IgD-negative memory B cell (primary cell): ENCODE results near the gene FFAR1. TPM values are rescaled to one million over a fixed set of nuclear protein-coding genes. Genes with fewer than 3 reads are reported as not detected.
A peak's percentile ranks its signal among the peaks of the same experiment; 100 is the strongest.
"Not testable (repeated sequence)": the region's sequence is repeated elsewhere in the genome, so short reads cannot be mapped to it uniquely, and the experiment has no call there.

ENCODE experiments used
- H3K27ac Mint-ChIP-seq, 3 donors: one replicate each; pipeline ENCODE4 v1.8.0; 2020 to 2022; ENCODE audit warnings: mild to moderate bottlenecking in 3 of 3, mixed read lengths in 3 of 3, moderate library complexity in 1 of 3
- H3K27me3 Mint-ChIP-seq: one replicate; pipeline ENCODE4 v1.8.0; 2021; ENCODE audit warnings: mixed read lengths
- H3K36me3 Mint-ChIP-seq: one replicate; pipeline ENCODE4 v1.8.0; 2020; ENCODE audit warnings: mild to moderate bottlenecking, mixed read lengths
- H3K4me1 Mint-ChIP-seq, 3 donors: one replicate each; pipeline ENCODE4 v1.8.0; 2020 to 2022; ENCODE audit warnings: mixed read lengths in 3 of 3, mild to moderate bottlenecking in 1 of 3
- H3K4me3 Mint-ChIP-seq, 4 donors: one replicate each; pipeline ENCODE4 v1.8.0; 2020 to 2022; ENCODE audit warnings: mild to moderate bottlenecking in 4 of 4, mixed read lengths in 4 of 4, moderate library complexity in 3 of 4
- H3K9me3 Mint-ChIP-seq, 3 donors: one replicate each; pipeline ENCODE4 v1.8.0; 2020 to 2021; ENCODE audit warnings: mixed read lengths in 3 of 3, mild to moderate bottlenecking in 1 of 3
- polyA plus RNA-seq: library from polyadenylated mRNA; unstranded; fragments of 300-500 nt; fragmentation: Illumina TruSeq; gene quantifications from one replicate; pipeline ENCODE4 v1.2.3, GENCODE V29; 2021

The FFAR1 gene
- polyA plus RNA-seq, 1 donor from 2014 or later, result 0.24 TPM

DNA sequence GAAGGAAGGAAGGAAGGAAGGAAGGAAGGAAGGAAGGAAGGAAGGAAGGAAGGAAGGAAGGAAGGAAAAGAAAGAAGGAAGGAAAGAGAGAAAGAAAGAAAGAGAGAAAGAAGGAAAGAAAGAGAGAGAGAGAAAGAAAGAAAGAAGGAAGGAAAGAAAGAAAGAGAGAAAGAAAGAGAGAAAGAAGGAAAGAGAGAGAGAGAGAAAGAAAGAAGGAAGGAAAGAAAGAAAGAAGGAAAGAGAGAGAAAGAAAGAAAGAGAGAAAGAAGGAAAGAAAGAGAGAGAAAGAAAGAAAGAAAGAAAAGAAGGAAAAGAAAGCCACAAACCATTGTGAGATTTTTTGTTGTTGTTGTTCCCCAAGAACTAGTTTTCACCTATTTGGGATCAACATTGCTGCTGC, 26.3 kb downstream of the FFAR1 start:
- not testable (repeated sequence) for H3K4me3 Mint-ChIP-seq, H3K36me3 Mint-ChIP-seq, H3K9me3 Mint-ChIP-seq, H3K27ac Mint-ChIP-seq, H3K27me3 Mint-ChIP-seq
- peaks cover 15 to 25% (median 22%) of the 10 kb centered on the region in 3 donors for H3K4me1 Mint-ChIP-seq

DNA sequence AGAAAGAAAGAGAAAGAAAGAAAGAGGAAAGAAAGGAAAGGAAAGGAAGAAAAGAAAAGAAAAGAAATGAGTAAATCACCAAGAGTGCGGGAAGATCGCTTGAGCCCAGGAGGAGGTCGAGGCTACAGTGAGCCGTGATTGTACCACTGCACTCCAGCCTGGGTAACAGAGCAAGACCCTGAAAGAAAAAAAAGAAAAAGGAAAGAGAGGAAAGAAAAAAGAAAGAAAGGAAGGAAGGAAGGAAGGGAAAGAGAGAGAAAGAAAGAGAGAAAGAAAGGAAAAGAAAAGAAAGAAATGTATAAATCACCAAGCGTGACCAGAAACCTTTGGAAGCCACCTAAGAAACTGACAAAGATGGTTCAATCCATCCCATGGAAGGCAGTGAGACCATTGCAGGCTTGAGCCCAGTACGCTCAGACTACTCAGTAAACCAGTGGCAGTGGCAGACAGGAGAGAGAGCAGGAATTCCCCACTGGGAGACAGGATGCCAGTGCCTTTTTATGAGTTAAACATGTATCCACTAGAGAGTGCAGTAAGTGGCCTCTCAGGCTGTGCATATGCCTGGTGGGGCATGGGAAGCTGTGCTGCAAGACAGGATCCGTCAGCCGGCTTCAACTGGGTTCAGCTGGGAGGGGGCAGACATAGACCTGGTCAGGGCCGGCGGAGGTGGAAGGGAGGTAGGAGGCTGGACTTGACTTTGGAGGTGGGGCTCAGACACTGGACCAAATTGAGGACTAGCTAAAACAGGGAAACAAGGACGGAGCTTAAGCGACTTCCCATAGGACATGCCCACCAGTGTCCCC, 28.0 kb downstream of the FFAR1 start:
- H3K27ac Mint-ChIP-seq, result no peak overlapping the region

DNA sequence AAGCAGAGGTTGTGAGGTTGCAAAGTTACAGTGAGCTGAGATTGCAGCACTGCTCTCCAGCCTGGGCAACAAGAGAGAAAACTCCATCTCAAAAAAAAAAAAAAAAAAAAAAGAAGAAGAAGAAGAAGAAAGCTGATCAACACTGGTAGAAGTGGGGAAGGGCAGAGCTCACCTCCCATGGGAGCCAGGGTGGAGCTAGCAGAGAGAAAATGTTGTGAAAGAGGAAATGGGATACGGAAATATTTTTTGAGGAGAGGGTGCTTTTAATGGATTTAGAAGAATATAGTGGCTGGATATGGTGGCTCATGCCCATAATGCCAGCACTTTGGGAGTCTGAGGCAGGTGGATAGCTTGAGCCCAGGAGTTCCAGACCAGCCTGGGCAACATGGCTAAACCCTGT, 30.0 kb downstream of the FFAR1 start:
- Mint-ChIP-seq H3K4me1 (peaks cover 15 to 25% (median 17%) of the 10 kb centered on the region in 3 donors), H3K27me3 (peaks cover 4% of the 10 kb centered on the region), H3K4me3 (peak overlapping the region in 1 of 4 donors; percentile 70), H3K36me3 (no peaks in the 10 kb centered on the region), H3K27ac (peak overlapping the region in 1 of 3 donors; percentile 71), H3K9me3 (no peaks in the 10 kb centered on the region)

More for the DNA sequence above, 28.0 kb downstream of the FFAR1 start:
- Mint-ChIP-seq H3K36me3 (no peaks in the 10 kb centered on the region), H3K4me3 (peak overlapping the region in 1 of 4 donors; percentile 36), H3K27me3 (peaks cover 3% of the 10 kb centered on the region), H3K4me1 (peaks cover 15 to 25% (median 17%) of the 10 kb centered on the region in 3 donors), H3K9me3 (no peaks in the 10 kb centered on the region)

- no peak overlapping the region for H3K4me3 Mint-ChIP-seq
- peaks cover 15 to 25% (median 17%) of the 10 kb centered on the region in 3 donors for H3K4me1 Mint-ChIP-seq
- peaks cover 0 to 1% (median 0%) of the 10 kb centered on the region in 3 donors for H3K9me3 Mint-ChIP-seq
- H3K36me3 Mint-ChIP-seq, result no peaks in the 10 kb centered on the region
- peaks cover 10% of the 10 kb centered on the region for H3K27me3 Mint-ChIP-seq
- no peak overlapping the region for H3K27ac Mint-ChIP-seq
Observed at GRCh38 chr19:35378356-35378755, 30.7 kb downstream of the FFAR1 start.

DNA sequence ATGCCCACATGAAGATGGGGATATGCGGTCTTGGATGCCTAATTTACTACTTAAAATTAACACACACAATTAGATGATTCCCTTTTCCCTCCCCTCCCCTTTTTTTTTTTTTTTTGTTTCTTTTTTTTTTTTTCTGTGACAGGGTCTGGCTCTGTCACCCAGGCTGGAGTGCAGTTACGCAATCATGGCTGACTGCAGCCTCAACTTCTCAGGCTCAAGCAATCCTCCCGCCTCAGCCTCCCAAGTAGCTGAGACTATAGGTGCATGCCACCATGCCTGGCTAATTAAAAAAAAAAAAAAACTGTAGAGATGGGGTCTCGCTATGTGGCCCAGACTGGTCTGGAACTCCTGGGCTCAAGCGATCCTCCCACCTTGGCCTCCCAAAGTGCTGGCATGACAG, 31.8 kb downstream of the FFAR1 start:
- not testable (repeated sequence) for H3K4me3 Mint-ChIP-seq, H3K36me3 Mint-ChIP-seq, H3K27me3 Mint-ChIP-seq, H3K9me3 Mint-ChIP-seq, H3K27ac Mint-ChIP-seq
- peaks cover 11 to 23% (median 17%) of the 10 kb centered on the region in 3 donors for H3K4me1 Mint-ChIP-seq

DNA sequence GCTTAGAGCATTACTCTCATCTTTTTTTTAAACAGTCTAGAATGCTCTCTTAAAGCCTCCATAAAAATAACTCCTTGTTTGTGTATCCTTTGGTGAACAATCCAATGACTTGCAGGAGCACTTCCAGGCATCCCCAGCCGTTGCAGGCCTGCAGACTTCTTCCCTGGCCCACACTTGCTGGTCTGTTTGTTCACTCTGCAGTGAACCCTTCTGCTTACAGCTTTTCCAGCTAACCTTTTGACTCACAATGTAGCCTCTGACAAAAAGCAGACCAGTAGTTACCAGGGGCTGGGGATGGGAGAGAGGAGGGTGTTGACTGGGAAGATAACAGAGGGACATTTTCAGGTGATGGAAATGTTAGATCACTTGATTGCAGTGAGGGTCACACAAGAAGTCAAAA, 32.3 kb downstream of the FFAR1 start:
- Mint-ChIP-seq H3K27ac (no peak overlapping the region), H3K4me3 (no peak overlapping the region), H3K9me3 (peaks cover 0 to 3% (median 2%) of the 10 kb centered on the region in 3 donors), H3K4me1 (peaks cover 7 to 19% (median 15%) of the 10 kb centered on the region in 3 donors), H3K36me3 (no peaks in the 10 kb centered on the region), H3K27me3 (peaks cover 10% of the 10 kb centered on the region)

DNA sequence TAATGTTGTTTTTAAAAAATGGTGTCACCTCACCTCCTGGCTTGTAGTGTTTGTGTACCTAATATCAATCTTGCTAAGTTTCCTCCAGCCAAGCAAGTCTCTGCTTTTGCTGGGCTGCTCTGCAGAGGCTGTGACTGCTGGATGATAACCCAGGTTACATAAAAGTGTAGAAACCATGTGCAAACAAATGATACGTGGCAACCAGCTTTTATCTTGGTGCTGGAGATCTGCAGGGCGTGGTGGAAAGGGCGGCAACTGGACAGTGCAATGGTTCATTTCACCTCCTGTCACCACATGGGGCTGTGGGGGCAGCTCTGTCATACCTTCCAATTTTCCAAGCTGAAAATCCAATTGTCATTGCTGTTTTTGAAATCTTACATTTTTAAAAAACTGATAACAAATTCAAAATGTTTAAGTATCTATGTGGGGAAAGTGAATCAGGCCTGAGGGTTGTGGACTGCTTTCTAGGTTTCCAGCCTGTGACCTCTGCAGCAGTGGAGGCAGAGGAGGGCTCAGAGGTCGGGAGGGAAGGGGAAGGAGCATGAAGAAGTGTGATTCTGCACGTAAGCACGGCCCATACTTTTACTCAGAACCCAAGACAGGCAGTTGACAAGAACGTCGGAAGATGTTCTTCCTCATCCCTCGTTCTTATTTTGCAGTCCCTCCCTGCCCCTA, 32.9 kb downstream of the FFAR1 start:
- peaks cover 6 to 14% (median 11%) of the 10 kb centered on the region in 3 donors for H3K4me1 Mint-ChIP-seq
- no peaks in the 10 kb centered on the region for H3K36me3 Mint-ChIP-seq
- no peak overlapping the region for H3K27ac Mint-ChIP-seq
- H3K27me3 Mint-ChIP-seq, result peaks cover 7% of the 10 kb centered on the region
- H3K9me3 Mint-ChIP-seq, result peaks cover 0 to 3% (median 2%) of the 10 kb centered on the region in 3 donors
- H3K4me3 Mint-ChIP-seq, result no peak overlapping the region

GRCh38 chr19:35381318-35381717, 33.6 kb downstream of the FFAR1 start:
- H3K4me1 Mint-ChIP-seq, result peaks cover 5 to 11% (median 6%) of the 10 kb centered on the region in 3 donors
- peaks cover 1 to 3% (median 2%) of the 10 kb centered on the region in 3 donors for H3K9me3 Mint-ChIP-seq
- no peaks in the 10 kb centered on the region for H3K36me3 Mint-ChIP-seq
- H3K27me3 Mint-ChIP-seq, result peaks cover 7% of the 10 kb centered on the region
- no peak overlapping the region for H3K4me3 Mint-ChIP-seq
- H3K27ac Mint-ChIP-seq, result no peak overlapping the region

DNA sequence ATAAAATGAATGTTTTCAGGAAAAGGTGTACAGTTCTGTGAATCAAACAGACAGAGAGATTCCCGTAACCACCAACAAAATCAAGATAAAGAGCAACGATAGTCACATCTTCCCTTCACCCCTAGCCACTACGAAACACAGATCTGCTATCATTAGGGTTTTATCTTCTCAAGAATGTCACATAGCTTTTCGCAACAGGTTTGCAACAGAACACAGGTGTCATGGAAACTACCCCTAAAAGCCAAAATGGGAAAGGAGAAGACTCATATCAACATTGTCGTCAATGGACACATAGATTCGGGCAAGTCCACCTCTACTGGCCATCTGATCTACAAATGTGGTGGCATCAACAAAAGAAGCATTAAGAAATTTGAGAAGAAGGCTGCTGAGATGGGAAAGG, 34.2 kb downstream of the FFAR1 start:
- Mint-ChIP-seq H3K27ac (no peak overlapping the region), H3K36me3 (no peaks in the 10 kb centered on the region), H3K27me3 (peaks cover 7% of the 10 kb centered on the region), H3K9me3 (peaks cover 3 to 5% (median 5%) of the 10 kb centered on the region in 3 donors), H3K4me3 (no peak overlapping the region), H3K4me1 (peaks cover 4 to 7% (median 4%) of the 10 kb centered on the region in 3 donors)

GRCh38 chr19:35383536-35383935, 35.8 kb downstream of the FFAR1 start:
- H3K27ac Mint-ChIP-seq, result peak overlapping the region in 1 of 3 donors; percentile 82
- peaks cover 3 to 5% (median 5%) of the 10 kb centered on the region in 3 donors for H3K9me3 Mint-ChIP-seq

GRCh38 chr19:35388277-35389054, 40.8 kb downstream of the FFAR1 start:
- Mint-ChIP-seq H3K4me1 (no peaks in the 10 kb centered on the region), H3K36me3 (no peaks in the 10 kb centered on the region), H3K27ac (no peak overlapping the region), H3K27me3 (no peaks in the 10 kb centered on the region), H3K9me3 (peaks cover 1 to 7% (median 5%) of the 10 kb centered on the region in 3 donors), H3K4me3 (no peak overlapping the region)

More at GRCh38 chr19:35383536-35383935, 35.8 kb downstream of the FFAR1 start:
- H3K27me3 Mint-ChIP-seq, result peaks cover 7% of the 10 kb centered on the region
- no peaks in the 10 kb centered on the region for H3K36me3 Mint-ChIP-seq
- no peak overlapping the region for H3K4me3 Mint-ChIP-seq
- no peaks in the 10 kb centered on the region for H3K4me1 Mint-ChIP-seq

- no peaks in the 10 kb centered on the region for H3K27me3 Mint-ChIP-seq
- H3K9me3 Mint-ChIP-seq, result peaks cover 0 to 7% (median 5%) of the 10 kb centered on the region in 3 donors
- H3K4me1 Mint-ChIP-seq, result peaks cover 0 to 3% (median 0%) of the 10 kb centered on the region in 3 donors
- no peak overlapping the region for H3K4me3 Mint-ChIP-seq
- no peak overlapping the region for H3K27ac Mint-ChIP-seq
- H3K36me3 Mint-ChIP-seq, result no peaks in the 10 kb centered on the region
Observed at GRCh38 chr19:35389192-35389861, 41.6 kb downstream of the FFAR1 start.

- Mint-ChIP-seq H3K4me3 (no peak overlapping the region), H3K4me1 (peaks cover 0 to 10% (median 2%) of the 10 kb centered on the region in 3 donors), H3K9me3 (peaks cover 0 to 2% (median 0%) of the 10 kb centered on the region in 3 donors), H3K27ac (no peak overlapping the region), H3K27me3 (no peaks in the 10 kb centered on the region), H3K36me3 (no peaks in the 10 kb centered on the region)
Observed at GRCh38 chr19:35392742-35393715, 45.3 kb downstream of the FFAR1 start.
